Brain microvascular endothelial cell (primary cell): ENCODE data around the gene UXT.

Source experiments
- DNase-seq: peaks from one replicate; pipeline ENCODE4 v3.0.0-alpha.2; 2020
- H3K27ac ChIP-seq: fragments of 250-450 bp; sonication (Bioruptor Pico); 2 replicates; pipeline ENCODE4 v1.5.1; 2020; ENCODE audit warnings: mild to moderate bottlenecking, moderate library complexity
- H3K27me3 ChIP-seq: fragments of 250-450 bp; sonication (Bioruptor Pico); replicated peaks from 2 replicates; pipeline ENCODE4 v1.5.1; 2020; ENCODE audit warnings: mild to moderate bottlenecking
- H3K36me3 ChIP-seq: fragments of 250-450 bp; sonication (Bioruptor Pico); replicated peaks from 2 replicates; pipeline ENCODE4 v1.5.1; 2020; ENCODE audit warnings: mild to moderate bottlenecking
- H3K4me3 ChIP-seq: 2 replicates; pipeline ENCODE4 v1.5.1; 2011; ENCODE audit warnings: low read depth, mild to moderate bottlenecking, control low read depth, low read length, moderate library complexity
- in situ Hi-C: cut with HindIII; loops from 2 replicates; pipeline ENCODE4 v1.10.0; 2017; ENCODE audit warnings: low sequenced_read_pairs, low pct_ligation_motif_present
- TF ChIP-seq, protein P1 (sequence below): IDR thresholded peaks from 2 replicates; pipeline ENCODE4 v1.5.1; 2011; ENCODE audit warnings: low read depth, mild to moderate bottlenecking, moderate library complexity, low read length, control low read depth, inconsistent platforms; ENCODE audit errors: missing control alignments

The UXT gene

GRCh38 chrX:47664737-47665136, 5.8 kb upstream of the UXT start:
- peak; percentile 45 for DNase-seq
- Histone ChIP-seq H3K36me3 (no peaks in the 10 kb centered on the region), H3K27ac (peak overlapping the region; percentile 60), H3K4me3 (no peak overlapping the region), H3K27me3 (no peaks in the 10 kb centered on the region)
- in situ Hi-C loops, result no loop called here
- TF ChIP-seq, protein P1, sequence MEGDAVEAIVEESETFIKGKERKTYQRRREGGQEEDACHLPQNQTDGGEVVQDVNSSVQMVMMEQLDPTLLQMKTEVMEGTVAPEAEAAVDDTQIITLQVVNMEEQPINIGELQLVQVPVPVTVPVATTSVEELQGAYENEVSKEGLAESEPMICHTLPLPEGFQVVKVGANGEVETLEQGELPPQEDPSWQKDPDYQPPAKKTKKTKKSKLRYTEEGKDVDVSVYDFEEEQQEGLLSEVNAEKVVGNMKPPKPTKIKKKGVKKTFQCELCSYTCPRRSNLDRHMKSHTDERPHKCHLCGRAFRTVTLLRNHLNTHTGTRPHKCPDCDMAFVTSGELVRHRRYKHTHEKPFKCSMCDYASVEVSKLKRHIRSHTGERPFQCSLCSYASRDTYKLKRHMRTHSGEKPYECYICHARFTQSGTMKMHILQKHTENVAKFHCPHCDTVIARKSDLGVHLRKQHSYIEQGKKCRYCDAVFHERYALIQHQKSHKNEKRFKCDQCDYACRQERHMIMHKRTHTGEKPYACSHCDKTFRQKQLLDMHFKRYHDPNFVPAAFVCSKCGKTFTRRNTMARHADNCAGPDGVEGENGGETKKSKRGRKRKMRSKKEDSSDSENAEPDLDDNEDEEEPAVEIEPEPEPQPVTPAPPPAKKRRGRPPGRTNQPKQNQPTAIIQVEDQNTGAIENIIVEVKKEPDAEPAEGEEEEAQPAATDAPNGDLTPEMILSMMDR, result no peak

GRCh38 chrX:47662144-47662657, 3.2 kb upstream of the UXT start:
- TF ChIP-seq, protein P1, result no peak
- Histone ChIP-seq H3K27ac (peak overlapping the region; percentile 91), H3K4me3 (no peak overlapping the region), H3K36me3 (no peaks in the 10 kb centered on the region), H3K27me3 (no peaks in the 10 kb centered on the region)
- peak; percentile 90 for DNase-seq
- in situ Hi-C loops, result no loop called here

DNA sequence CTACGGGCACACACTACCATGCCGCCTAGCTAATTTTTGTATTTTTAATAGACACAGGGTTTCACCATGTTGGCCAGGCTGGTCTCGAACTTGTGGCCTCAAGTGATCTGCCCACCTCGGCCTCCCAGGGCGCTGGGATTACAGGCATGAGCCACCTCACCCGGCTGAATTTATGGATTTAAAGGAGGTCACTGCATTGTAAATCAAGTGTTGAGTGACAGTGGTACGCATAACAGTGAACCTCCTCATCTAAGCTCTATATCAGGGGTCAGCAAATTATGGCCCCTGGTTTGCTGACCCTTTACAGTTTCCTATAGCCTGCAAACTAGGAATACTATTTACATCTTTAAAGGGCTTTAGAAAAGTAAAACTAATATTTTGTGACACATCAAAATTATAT, 2.6 kb upstream of the UXT start:
- Histone ChIP-seq H3K36me3 (peaks cover 4% of the 10 kb centered on the region), H3K4me3 (no peak overlapping the region), H3K27me3 (no peaks in the 10 kb centered on the region), H3K27ac (peak overlapping the region; percentile 91)
- in situ Hi-C loops, result no loop called here
- TF ChIP-seq, protein P1, result no peak
- no peak for DNase-seq

GRCh38 chrX:47659421-47659726, 394 bp upstream of the UXT start:
- Histone ChIP-seq H3K4me3 (peak overlapping the region; percentile 66), H3K27ac (peak overlapping the region; percentile 98), H3K27me3 (no peaks in the 10 kb centered on the region), H3K36me3 (peaks cover 7% of the 10 kb centered on the region)
- in situ Hi-C loops, result no loop called here
- no peak for DNase-seq
- TF ChIP-seq, protein P1, result no peak

DNA sequence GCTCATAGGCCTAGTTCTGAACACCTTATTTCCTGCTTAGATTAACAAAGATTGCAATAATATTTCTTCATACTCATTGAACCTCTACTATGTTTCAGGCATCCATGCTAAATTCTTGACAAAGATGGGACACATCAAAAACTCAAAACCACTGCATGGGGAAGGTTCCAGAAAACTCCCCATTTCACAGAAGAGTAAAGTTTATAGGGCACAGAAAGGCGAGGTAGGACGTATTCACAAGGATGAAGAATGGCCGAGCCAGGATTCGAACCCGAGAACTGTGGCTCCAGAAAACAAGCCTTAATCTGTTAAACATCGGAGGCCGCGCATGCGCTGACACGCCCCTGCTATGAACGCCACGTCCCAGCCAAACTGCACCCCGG, 688 bp downstream of the UXT start:
- H3K27ac ChIP-seq, result peak overlapping the region; percentile 98
- peak overlapping the region; percentile 66 for H3K4me3 ChIP-seq

More for the DNA sequence above, 688 bp downstream of the UXT start:
- no peak for DNase-seq
- in situ Hi-C loops, result no loop called here
- Histone ChIP-seq H3K27me3 (no peaks in the 10 kb centered on the region), H3K36me3 (peaks cover 7% of the 10 kb centered on the region)
- TF ChIP-seq, protein P1, result no peak
